GM21723 (cell line): ENCODE measurements around the gene TCP11X2.
"Not testable (repeated sequence)": the region's sequence is repeated elsewhere in the genome, so short reads cannot be mapped to it uniquely, and the experiment has no call there.

Source experiments
- ATAC-seq: cut with Tn5 transposase; IDR thresholded peaks from one replicate; pipeline ENCODE4 v1.9.1; 2021; ENCODE audit warnings: mild to moderate bottlenecking, moderate library complexity; ENCODE audit not compliant: unreplicated experiment

TCP11X2 gene

GRCh38 chrX:102471762-102472220 lies at the start of gene TCP11X2:
Gene TCP11X2, minus strand, starts transcription at chrX:102471812.
- ATAC-seq = not testable (repeated sequence)

GRCh38 chrX:102517326-102517725 lies 45.7 kb upstream of the TCP11X2 start:
- ATAC-seq = no peak

GRCh38 chrX:102515975-102516941 lies 44.6 kb upstream of the TCP11X2 start, which contains the start of gene TMSB15A:
Gene TMSB15A, minus strand, starts transcription at chrX:102516739.
- peak; percentile 89 for ATAC-seq

GRCh38 chrX:102514536-102514935 lies 42.9 kb upstream of the TCP11X2 start:
- ATAC-seq = no peak

GRCh38 chrX:102498732-102499131 lies 27.1 kb upstream of the TCP11X2 start:
- no peak for ATAC-seq

- ATAC-seq = no peak
These were observed 20.2 kb upstream of the TCP11X2 start for GRCh38 chrX:102491766-102492165.

- not testable (repeated sequence) for ATAC-seq
These were observed 7.2 kb upstream of the TCP11X2 start for GRCh38 chrX:102478765-102479164.

GRCh38 chrX:102470215-102470614 lies 1.4 kb downstream of the TCP11X2 start:
- ATAC-seq = not testable (repeated sequence)

GRCh38 chrX:102458615-102459014 lies 13.0 kb downstream of the TCP11X2 start:
- not testable (repeated sequence) for ATAC-seq

- not testable (repeated sequence) for ATAC-seq
These were observed 31.7 kb downstream of the TCP11X2 start, which contains the start of gene NXF2B for GRCh38 chrX:102439908-102440307. Gene NXF2B, minus strand, starts transcription at chrX:102440008. Its CDS starts 59,972 bp downstream, at chrX:102380036.

GRCh38 chrX:102414493-102414892 lies 57.1 kb downstream of the TCP11X2 start:
- not testable (repeated sequence) for ATAC-seq
